HepG2 (cell line): ENCODE results near the gene MMP3. TPM values are rescaled to one million over a fixed set of nuclear protein-coding genes. Genes with fewer than 3 reads are reported as not detected.

Experiments
- ATAC-seq: fragments of 200-7000 bp; cut with Tn5 transposase; 3 replicates; pipeline ENCODE4 v1.9.1; 2020; ENCODE audit warnings: mild to moderate bottlenecking, moderate library complexity
- BruUV-seq: library from RNA; stranded (reverse); fragments of 400-500 nt; replicated peaks from 2 replicates; lab custom pipeline; 2021; lab: Mats Ljungman, UMichigan
- CTCF ChIA-PET: fragments of 300-600 bp; formaldehyde crosslinking; extraction: SDS; loops from one replicate; lab custom pipeline; 2021; ENCODE audit warnings: low total read pairs, inconsistent platforms, low intra/inter-chr PET ratio; lab: Yijun Ruan, JAX
- POLR2A ChIA-PET: fragments of 350-600 bp; sonication (Branson Sonifier 250); formaldehyde crosslinking; loops from one replicate; lab custom pipeline; 2020; ENCODE audit warnings: antibody characterized with exemption, inconsistent platforms; lab: Yijun Ruan, JAX
- DNase-seq: peaks from one replicate; pipeline ENCODE4 v3.0.0-alpha.2; 2015; ENCODE audit warnings: low spot score
- FAIRE-seq: peaks from 3 replicates; lab custom pipeline; 2011; peaks lifted over from hg19 to GRCh38; lab: Jason Lieb, UNC
- H2AFZ ChIP-seq: one replicate; pipeline ENCODE4 v1.6.1; 2011; ENCODE audit warnings: low read length, inconsistent platforms
- H3K27ac ChIP-seq: fragments of 300-600 bp; 3 replicates; pipeline ENCODE4 v1.8.0; 2011; ENCODE audit warnings: mixed run types, mild to moderate bottlenecking, mixed read lengths, low read length, inconsistent platforms; ENCODE audit not compliant: insufficient read depth; ENCODE audit errors: extremely low read length
- H3K27me3 ChIP-seq, 2 experiments: fragments of 200-600 bp in 1 of 2; 2 replicates in 1 of 2; 3 replicates in 1 of 2; pipeline versions ENCODE4 v1.6.0 to v1.8.0; 2011; ENCODE audit warnings: low read length in 2 of 2, mild to moderate bottlenecking in 2 of 2, moderate library complexity in 2 of 2, inconsistent platforms in 1 of 2; ENCODE audit not compliant: insufficient read depth in 2 of 2, control insufficient read depth in 1 of 2
- H3K36me3 ChIP-seq, 2 experiments: fragments of 200-600 bp in 1 of 2; replicated peaks in 1 of 2; 2 replicates in 1 of 2; 3 replicates in 1 of 2; pipeline versions ENCODE4 v1.5.1 to v1.8.0; 2011; ENCODE audit warnings: low read length in 2 of 2, inconsistent platforms in 1 of 2; ENCODE audit not compliant: insufficient read depth in 2 of 2, control insufficient read depth in 1 of 2
- H3K4me1 ChIP-seq: 2 replicates; pipeline ENCODE4 v1.5.1; 2012; ENCODE audit warnings: low read length, inconsistent platforms; ENCODE audit not compliant: insufficient read depth
- H3K4me2 ChIP-seq: 2 replicates; pipeline ENCODE4 v1.6.0; 2011; ENCODE audit warnings: low read depth, low read length, inconsistent platforms
- H3K4me3 ChIP-seq, 3 experiments: fragments of 200-600 bp in 1 of 3; sonication (generic), shearing (Covaris generic) in 1 of 3; replicated peaks in 1 of 3; 2 replicates each; pipeline ENCODE4 v1.5.1; 2011 to 2016; ENCODE audit warnings: low read length in 3 of 3, inconsistent platforms in 2 of 3, low read depth in 2 of 3, mild to moderate bottlenecking in 2 of 3, control low read depth in 1 of 3, mixed read lengths in 1 of 3; ENCODE audit not compliant: insufficient read depth in 1 of 3
- H3K79me2 ChIP-seq: one replicate; pipeline ENCODE4 v1.6.1; 2011; ENCODE audit warnings: low read length, inconsistent platforms; ENCODE audit not compliant: insufficient read depth
- H3K9ac ChIP-seq: 2 replicates; pipeline ENCODE4 v1.6.0; 2011; ENCODE audit warnings: mild to moderate bottlenecking, low read depth, low read length, inconsistent platforms; ENCODE audit not compliant: insufficient read depth
- H3K9me3 ChIP-seq: 2 replicates; pipeline ENCODE4 v1.5.1; 2012; ENCODE audit warnings: mild to moderate bottlenecking, low read length
- H4K20me1 ChIP-seq: 2 replicates; pipeline ENCODE4 v1.6.0; 2011; ENCODE audit warnings: inconsistent platforms, mild to moderate bottlenecking, low read length, moderate library complexity; ENCODE audit not compliant: insufficient read depth
- ARID4A ChIP-seq: sonication (generic); formaldehyde crosslinking; IDR thresholded peaks from 2 replicates; pipeline ENCODE4 v1.5.0; 2020; ENCODE audit warnings: mild to moderate bottlenecking, missing genetic modification reagents, borderline replicate concordance
- EEA1 ChIP-seq: sonication (generic); formaldehyde crosslinking; IDR thresholded peaks from 2 replicates; pipeline ENCODE4 v1.5.1; 2020; ENCODE audit warnings: mild to moderate bottlenecking, missing genetic modification reagents, borderline replicate concordance
- ERF ChIP-seq: IDR thresholded peaks from 2 replicates; pipeline ENCODE4 v1.6.1; 2018; ENCODE audit warnings: missing biosample characterization, missing genetic modification reagents
- HOXA3 ChIP-seq: sonication (generic); formaldehyde crosslinking; IDR thresholded peaks from 2 replicates; pipeline ENCODE4 v1.5.0; 2020; ENCODE audit warnings: missing genetic modification reagents
- KMT2A ChIP-seq: sonication (generic); formaldehyde crosslinking; IDR thresholded peaks from 2 replicates; pipeline ENCODE4 v1.4.0; 2020; ENCODE audit warnings: missing genetic modification reagents
- MEIS2 ChIP-seq: sonication (generic); formaldehyde crosslinking; IDR thresholded peaks from 2 replicates; pipeline ENCODE4 v1.9.0; 2021; ENCODE audit warnings: mild to moderate bottlenecking, missing genetic modification reagents
- SMYD3 ChIP-seq: sonication (generic); formaldehyde crosslinking; IDR thresholded peaks from 2 replicates; pipeline ENCODE4 v1.8.1; 2023; ENCODE audit warnings: mild to moderate bottlenecking, missing genetic modification reagents
- SNAPC4 ChIP-seq: sonication (generic); formaldehyde crosslinking; IDR thresholded peaks from 2 replicates; pipeline ENCODE4 v1.4.0; 2020; ENCODE audit warnings: mild to moderate bottlenecking, missing genetic modification reagents
- USF2 ChIP-seq, 2 experiments: sonication (generic) in 1 of 2; formaldehyde crosslinking in 1 of 2; IDR thresholded peaks; 2 replicates each; pipeline versions ENCODE4 v1.5.1 to v1.6.1; 2011 to 2020; ENCODE audit warnings: borderline replicate concordance in 1 of 2, low read depth in 1 of 2, low read length in 1 of 2, mild to moderate bottlenecking in 1 of 2, missing genetic modification reagents in 1 of 2, moderate library complexity in 1 of 2
- ZNF329 ChIP-seq: sonication (generic); formaldehyde crosslinking; IDR thresholded peaks from 2 replicates; pipeline ENCODE4 v1.9.0; 2021; ENCODE audit warnings: low read depth, mild to moderate bottlenecking, missing genetic modification reagents
- ZNF337 ChIP-seq: sonication (generic); formaldehyde crosslinking; IDR thresholded peaks from 2 replicates; pipeline ENCODE4 v1.5.1; 2020; ENCODE audit warnings: missing genetic modification reagents, low read depth, mild to moderate bottlenecking, borderline replicate concordance
- ZNF530 ChIP-seq: sonication (generic); formaldehyde crosslinking; IDR thresholded peaks from 2 replicates; pipeline ENCODE4 v1.5.0; 2020; ENCODE audit warnings: low read depth, mild to moderate bottlenecking, missing genetic modification reagents
- WGBS: methylation state at CpG from one replicate; pipeline ENCODE4 v1.1.6; 2017; ENCODE audit warnings: low lambda C conversion rate; 5-methylcytosine and 5-hydroxymethylcytosine counted together
- in situ Hi-C: cut with HindIII; loops from 2 replicates; pipeline ENCODE4 v1.10.0; 2017; ENCODE audit warnings: low pct_unique_long_range_greater_than_20kb; ENCODE audit not compliant: extremely low pct_ligation_motif_present
- intact Hi-C: fragments of 100-400 bp; cut with micrococcal nuclease; formaldehyde crosslinking; loops from one replicate; pipeline ENCODE4 v1.10.0; 2022; ENCODE audit not compliant: unreplicated experiment
- polyA plus RNA-seq, 8 experiments: library from polyadenylated mRNA; depleted of rRNA in 3 of 8; stranded (reverse) in 7 of 8; unstranded in 1 of 8; fragments of >200 nt; fragmentation: Illumina TruSeq in 4 of 8; extraction: Trizol in 4 of 8; gene quantifications; 2 replicates each; pipeline versions ENCODE4 v1.2.1 to v1.2.3, GENCODE V29; 2011 to 2016; ENCODE audit warnings: low read depth in 4 of 8, missing spikeins in 1 of 8, mixed read lengths in 1 of 8; ENCODE audit not compliant: insufficient read depth in 1 of 8
- total RNA-seq, 5 experiments: library from RNA; depleted of rRNA; stranded (reverse); fragments of >200 nt; fragmentation: Illumina TruSeq; extraction: Trizol; gene quantifications; 2 replicates each; pipeline ENCODE4 v1.2.3, GENCODE V29; 2016; ENCODE audit warnings: low read depth in 1 of 5

Gene MMP3
- total and polyA plus RNA-seq, 2 of the 13 experiments (the other 11 are each of a cell fraction or from before 2014, with no cell fraction given) = 1.2 to 1.5 TPM

GRCh38 chr11:102809971-102810370, 33.4 kb downstream of the MMP3 start:
- H3K36me3 ChIP-seq = no peaks in the 10 kb centered on the region
- in situ Hi-C loops = loop anchor here (10.0 kb wide), 1 partner anchor 125 kb away; no protein-coding TSS in a partner anchor
- POLR2A ChIA-PET = no interaction called here

More at GRCh38 chr11:102809971-102810370, 33.4 kb downstream of the MMP3 start:
- Histone ChIP-seq H3K9ac (no peak overlapping the region), H3K4me2 (no peak overlapping the region), H3K4me3 (no peak overlapping the region), H3K27ac (no peak overlapping the region), H3K4me1 (no peaks in the 10 kb centered on the region), H3K79me2 (no peaks in the 10 kb centered on the region), H3K27me3 (peaks cover 0 to 4% of the 10 kb centered on the region in 2 experiments; a peak in 2 of 5 replicates), H3K9me3 (no peaks in the 10 kb centered on the region), H4K20me1 (no peaks in the 10 kb centered on the region)
- CTCF ChIA-PET = no interaction called here
- FAIRE-seq (no peak), ATAC-seq (no peak), DNase-seq (no peak)
- BruUV-seq = no TSS peak
- 11% methylated on average over 2 of the region's 2 CpGs for WGBS
- intact Hi-C loops = loop anchor here (10.0 kb wide), 1 partner anchor 245 kb away; no protein-coding TSS in a partner anchor
- no peak for TF ChIP-seq USF2 (IDR thresholded peaks at IDR 0.05; ENCODE audit: low read depth, low read length)
- no peak for TF ChIP-seq USF2 (CRISPR knock-in tag; IDR thresholded peaks at IDR 0.05; ENCODE audit: borderline replicate concordance)
- TF ChIP-seq ERF (CRISPR knock-in tag) = no peak
- no peak for TF ChIP-seq ZNF337 (CRISPR knock-in tag)
- no peak for TF ChIP-seq EEA1 (CRISPR knock-in tag)
- TF ChIP-seq ZNF530 (CRISPR knock-in tag) = no peak
- TF ChIP-seq HOXA3 (CRISPR knock-in tag) = no peak
- no peak for TF ChIP-seq SNAPC4 (CRISPR knock-in tag)
- TF ChIP-seq MEIS2 (CRISPR knock-in tag) = no peak
- no peak for TF ChIP-seq ARID4A
- no peak for TF ChIP-seq ZNF329 (CRISPR knock-in tag)
- TF ChIP-seq KMT2A (CRISPR knock-in tag) = no peak
- TF ChIP-seq SMYD3 = no peak
- TF ChIP-seq, all 625 proteins: peak for 0
- no peak overlapping the region for H2AFZ ChIP-seq
